Endothelial cell of umbilical vein (primary cell): ENCODE measurements around the gene CEP85L. TPM values are rescaled to one million over a fixed set of nuclear protein-coding genes. Genes with fewer than 3 reads are reported as not detected.

ENCODE experiments used
- BruUV-seq: library from RNA; stranded (reverse); fragments of 400-500 nt; replicated peaks from 2 replicates; lab custom pipeline; 2021; lab: Mats Ljungman, UMichigan
- CTCF ChIA-PET: fragments of 300-600, 350-600 bp; sonication (Branson Sonifier 250); formaldehyde crosslinking; loops from one replicate; lab custom pipeline; 2021; ENCODE audit warnings: antibody characterized with exemption, inconsistent platforms; lab: Charles Lee
- POLR2A ChIA-PET: fragments of 300-600, 350-600 bp; sonication (Branson Sonifier 250); formaldehyde crosslinking; loops from one replicate; lab custom pipeline; 2021; ENCODE audit warnings: antibody characterized with exemption, inconsistent platforms; lab: Charles Lee
- DNase-seq: peaks from one replicate; pipeline ENCODE4 v3.0.0-alpha.2; 2011; ENCODE audit warnings: low read depth, low spot score
- FAIRE-seq: peaks from 2 replicates; lab custom pipeline; 2011; peaks lifted over from hg19 to GRCh38; lab: Jason Lieb, UNC
- H2AFZ ChIP-seq: 2 replicates; pipeline ENCODE4 v1.6.0; 2012; ENCODE audit warnings: low read depth, low read length, control low read depth, inconsistent platforms
- H3K27ac ChIP-seq: 2 replicates; pipeline ENCODE4 v1.5.1; 2011; ENCODE audit warnings: low read depth, mild to moderate bottlenecking, control low read depth, low read length, moderate library complexity; ENCODE audit not compliant: insufficient read depth
- H3K27me3 ChIP-seq, 2 experiments: 2 replicates each; pipeline versions ENCODE4 v1.6.0 to v1.6.1; 2011; ENCODE audit warnings: low read length in 2 of 2, mixed read lengths in 1 of 2; ENCODE audit not compliant: control insufficient read depth in 2 of 2, insufficient read depth in 2 of 2
- H3K36me3 ChIP-seq, 2 experiments: 2 replicates in 1 of 2; 3 replicates in 1 of 2; pipeline ENCODE4 v1.5.1; 2011; ENCODE audit warnings: low read length in 2 of 2, mild to moderate bottlenecking in 1 of 2, moderate library complexity in 1 of 2; ENCODE audit not compliant: control insufficient read depth in 2 of 2, insufficient read depth in 2 of 2; ENCODE audit errors: extremely low read depth in 1 of 2
- H3K4me1 ChIP-seq: 3 replicates; pipeline ENCODE4 v1.5.1; 2011; ENCODE audit warnings: mild to moderate bottlenecking, low read length; ENCODE audit not compliant: control insufficient read depth, insufficient read depth; ENCODE audit errors: extremely low read depth
- H3K4me2 ChIP-seq: 2 replicates; pipeline ENCODE4 v1.6.1; 2011; ENCODE audit warnings: low read length, control low read depth, mixed read lengths; ENCODE audit not compliant: insufficient read depth
- H3K4me3 ChIP-seq, 3 experiments: fragments of 200-600 bp in 1 of 3; sonication (generic), shearing (Covaris generic) in 1 of 3; replicated peaks in 1 of 3; 2 replicates each; pipeline ENCODE4 v1.5.1; 2011 to 2016; ENCODE audit warnings: control low read depth in 3 of 3, low read length in 3 of 3, mild to moderate bottlenecking in 2 of 3, inconsistent platforms in 1 of 3, low read depth in 1 of 3, moderate library complexity in 1 of 3; ENCODE audit not compliant: insufficient read depth in 1 of 3
- H3K79me2 ChIP-seq: 2 replicates; pipeline ENCODE4 v1.6.0; 2012; ENCODE audit warnings: low read length, inconsistent platforms; ENCODE audit not compliant: control insufficient read depth, insufficient read depth
- H3K9ac ChIP-seq: replicated peaks from 2 replicates; pipeline ENCODE3; 2011; ENCODE audit warnings: low read length, control low read depth; ENCODE audit not compliant: insufficient read depth; ENCODE audit errors: extremely low read depth
- H3K9me1 ChIP-seq: replicated peaks from 3 replicates; pipeline ENCODE4 v1.6.0; 2011; ENCODE audit warnings: mild to moderate bottlenecking, low read length; ENCODE audit not compliant: control insufficient read depth, insufficient read depth; ENCODE audit errors: extremely low read depth
- H3K9me3 ChIP-seq: replicated peaks from 2 replicates; pipeline ENCODE4 v1.5.1; 2012; ENCODE audit warnings: low read length, inconsistent platforms; ENCODE audit not compliant: control insufficient read depth, insufficient read depth
- H4K20me1 ChIP-seq: replicated peaks from 2 replicates; pipeline ENCODE3; 2011; ENCODE audit warnings: mild to moderate bottlenecking, low read length; ENCODE audit not compliant: control insufficient read depth, insufficient read depth; ENCODE audit errors: extremely low read depth
- CTCF ChIP-seq, 2 donors: IDR thresholded peaks; 1 replicate in 1 of 2; 2 replicates in 1 of 2; pipeline ENCODE4 v1.5.1; 2011; ENCODE audit warnings: low read length in 2 of 2, mild to moderate bottlenecking in 2 of 2, moderate library complexity in 2 of 2, control low read depth in 1 of 2, inconsistent platforms in 1 of 2, low read depth in 1 of 2; ENCODE audit not compliant: insufficient read depth in 1 of 2; ENCODE audit errors: extremely low read depth in 1 of 2
- EZH2 ChIP-seq: IDR thresholded peaks from 2 replicates; pipeline ENCODE4 v1.6.1; 2012; ENCODE audit warnings: borderline replicate concordance, low read depth, mild to moderate bottlenecking, moderate library complexity, low read length, inconsistent platforms; ENCODE audit not compliant: severe bottlenecking
- FOS ChIP-seq: IDR thresholded peaks from 2 replicates; pipeline ENCODE4 v1.6.1; 2011; ENCODE audit warnings: mild to moderate bottlenecking, low read length, moderate library complexity, borderline replicate concordance; ENCODE audit not compliant: insufficient read depth
- GATA2 ChIP-seq: IDR thresholded peaks from 2 replicates; pipeline ENCODE4 v1.7.0; 2011; ENCODE audit warnings: low read depth, mild to moderate bottlenecking, moderate library complexity, mixed read lengths, low read length; ENCODE audit not compliant: insufficient read length, insufficient read depth
- JUN ChIP-seq: IDR thresholded peaks from 2 replicates; pipeline ENCODE4 v1.6.1; 2011; ENCODE audit warnings: borderline replicate concordance, low read depth; ENCODE audit not compliant: insufficient read length, insufficient read depth
- MYC ChIP-seq: IDR thresholded peaks from one replicate; pipeline ENCODE4 v1.6.1; 2011; ENCODE audit warnings: mild to moderate bottlenecking, low read depth, low read length
- POLR2A ChIP-seq: IDR thresholded peaks from 2 replicates; pipeline ENCODE4 v1.6.1; 2012; ENCODE audit warnings: low read depth, mild to moderate bottlenecking, control low read depth, low read length
- POLR2AphosphoS5 ChIP-seq: IDR thresholded peaks from 2 replicates; pipeline ENCODE4 v1.6.1; 2012; ENCODE audit warnings: low read depth, mild to moderate bottlenecking, control low read depth, low read length, moderate library complexity; ENCODE audit not compliant: insufficient read depth
- dilution Hi-C: fragments of 300-500 bp; cut with MboI; formaldehyde crosslinking; loops from one replicate; pipeline ENCODE4 v1.15.0; 2019; ENCODE audit warnings: low sequenced_read_pairs; ENCODE audit not compliant: extremely low pct_ligation_motif_present
- intact Hi-C: fragments of 100-400 bp; cut with micrococcal nuclease; formaldehyde crosslinking; loops from one replicate; pipeline ENCODE4 v1.10.0; 2022
- polyA plus RNA-seq, 4 experiments: library from polyadenylated mRNA; depleted of rRNA in 3 of 4; stranded (reverse) in 3 of 4; unstranded in 1 of 4; fragments of >200 nt; gene quantifications; 2 replicates each; pipeline versions ENCODE4 v1.2.1 to v1.2.3, GENCODE V29; 2011 to 2012; ENCODE audit warnings: missing spikeins in 1 of 4
- total RNA-seq: library from RNA; stranded (reverse); gene quantifications from 2 replicates; pipeline ENCODE4 v1.2.3, GENCODE V29; 2021
- TF ChIP-seq, protein P1 (sequence below): IDR thresholded peaks from 2 replicates; pipeline ENCODE4 v1.6.1; 2011; ENCODE audit not compliant: insufficient read depth, insufficient read length

Gene CEP85L
- total and polyA plus RNA-seq, 2 donors (not counting 3 experiments of a cell fraction or from before 2014, with no cell fraction given), result 1.8 to 9.2 TPM

DNA sequence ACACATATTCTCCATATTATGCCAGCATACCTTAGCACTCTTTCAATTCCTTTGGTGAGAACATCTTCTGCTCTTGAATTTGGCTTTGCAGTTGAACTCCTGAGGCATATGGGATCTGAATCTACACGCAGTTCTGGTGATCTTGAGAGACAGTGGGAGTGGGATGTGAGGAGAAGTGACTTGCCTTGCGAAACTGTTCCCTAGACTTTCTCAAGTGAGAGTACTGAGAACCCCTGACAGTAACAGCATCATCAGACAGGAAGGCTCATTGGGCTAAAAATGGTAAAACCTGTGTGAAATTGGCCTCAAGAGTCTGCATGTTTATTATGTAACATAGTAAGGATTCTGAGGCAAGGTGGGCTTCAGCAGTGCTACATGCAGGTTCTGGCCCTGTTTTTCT is 49.1 kb upstream of the CEP85L start:
- dilution Hi-C loops (no loop called here), intact Hi-C loops (loop anchor here (10.0 kb wide), 1 partner anchor 1206 kb away; no protein-coding TSS in a partner anchor)
- no peaks in the 10 kb centered on the region for H3K4me1 ChIP-seq
- ChIA-PET POLR2A (no interaction called here), CTCF (no interaction called here)
- H3K4me2 ChIP-seq, result no peak overlapping the region
- no peaks in the 10 kb centered on the region for H4K20me1 ChIP-seq
- H3K27ac ChIP-seq, result no peak overlapping the region
- H3K9me1 ChIP-seq, result no peaks in the 10 kb centered on the region
- no peaks in the 10 kb centered on the region for H3K79me2 ChIP-seq
- no peak overlapping the region for H3K4me3 ChIP-seq
- no peaks in the 10 kb centered on the region for H3K36me3 ChIP-seq
- TF ChIP-seq POLR2AphosphoS5, result no peak
- TF ChIP-seq GATA2, result no peak
- TF ChIP-seq FOS, result no peak
- no peak for TF ChIP-seq JUN
- TF ChIP-seq MYC, result no peak
- TF ChIP-seq POLR2A, result no peak
- TF ChIP-seq, protein P1, sequence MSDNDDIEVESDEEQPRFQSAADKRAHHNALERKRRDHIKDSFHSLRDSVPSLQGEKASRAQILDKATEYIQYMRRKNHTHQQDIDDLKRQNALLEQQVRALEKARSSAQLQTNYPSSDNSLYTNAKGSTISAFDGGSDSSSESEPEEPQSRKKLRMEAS, result no peak
- TF ChIP-seq EZH2, result no peak
- no peak for TF ChIP-seq CTCF (IDR thresholded peaks at IDR 0.05; ENCODE audit: extremely low read depth in 1 of 2, insufficient read depth in 1 of 2, low read depth in 1 of 2, low read length in 2 of 2)
- no peaks in the 10 kb centered on the region for H3K9me3 ChIP-seq
- no TSS peak for BruUV-seq
- DNase-seq, result no peak
- no peak for FAIRE-seq
- no peaks in the 10 kb centered on the region for H3K27me3 ChIP-seq
- no peak overlapping the region for H3K9ac ChIP-seq
- H2AFZ ChIP-seq, result no peak overlapping the region
